Measurements from ENCODE around the gene ARAP2.

GRCh38 chr4:36273276-36273675, 29.0 kb upstream of the ARAP2 start:
- TF ChIP-seq TAF1 (IDR thresholded peaks at IDR 0.05; ENCODE audit: borderline replicate concordance, insufficient read depth, low read length) (no peak), POLR2AphosphoS5 (IDR thresholded peaks at IDR 0.05; ENCODE audit: low read depth, low read length) (no peak), REST (IDR thresholded peaks at IDR 0.05; ENCODE audit: insufficient read depth in 1 of 2, low read depth in 2 of 2, low read length in 2 of 2) (no peak)

Measured in PFSK-1 (cell line).